OCI-M1 (cell line): ENCODE measurements around the gene ACACA.

Experiments used
- DNase-seq: peaks from one replicate; lab custom pipeline; 2025; lab: John Stamatoyannopoulos, UW

Gene ACACA

DNA sequence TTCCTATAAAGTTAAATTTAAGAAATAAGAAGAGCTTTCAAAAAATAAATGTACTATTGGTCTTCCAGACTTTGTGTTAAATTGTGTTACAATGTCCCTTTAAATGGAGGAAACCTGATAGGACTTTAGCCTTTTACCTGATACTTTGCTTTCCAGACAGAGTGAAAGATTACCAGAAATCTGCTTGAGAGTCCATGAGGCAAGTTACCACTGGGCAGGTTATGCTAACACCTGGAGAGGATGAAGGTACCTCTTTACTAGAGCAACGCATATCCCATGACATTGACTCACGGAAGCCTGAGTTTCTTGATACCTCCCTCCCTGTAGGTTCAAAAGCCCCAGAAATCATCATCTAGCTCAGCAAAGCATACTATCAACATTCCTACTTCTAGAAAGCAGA lies 174.7 kb downstream of the ACACA start:
- DNase-seq: no peak

DNA sequence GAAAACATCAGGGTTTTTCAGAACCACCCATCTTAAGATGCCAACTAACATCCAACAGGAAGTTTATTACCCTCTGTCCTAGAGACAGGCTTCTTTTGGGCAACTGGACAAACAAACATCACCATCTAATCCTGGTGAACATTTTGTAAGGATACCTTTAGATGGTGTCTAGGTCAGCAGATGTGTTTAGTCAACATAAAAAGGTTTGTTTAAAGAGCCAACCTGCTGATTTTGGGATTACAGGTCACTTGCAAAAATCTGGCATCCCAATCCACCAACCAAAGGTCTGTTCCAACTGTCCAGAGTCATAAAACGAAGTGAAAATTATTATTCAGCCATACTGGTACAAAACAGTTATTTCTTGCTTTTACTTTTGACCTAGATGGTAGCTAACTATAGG lies 176.0 kb downstream of the ACACA start:
- no peak for DNase-seq

DNA sequence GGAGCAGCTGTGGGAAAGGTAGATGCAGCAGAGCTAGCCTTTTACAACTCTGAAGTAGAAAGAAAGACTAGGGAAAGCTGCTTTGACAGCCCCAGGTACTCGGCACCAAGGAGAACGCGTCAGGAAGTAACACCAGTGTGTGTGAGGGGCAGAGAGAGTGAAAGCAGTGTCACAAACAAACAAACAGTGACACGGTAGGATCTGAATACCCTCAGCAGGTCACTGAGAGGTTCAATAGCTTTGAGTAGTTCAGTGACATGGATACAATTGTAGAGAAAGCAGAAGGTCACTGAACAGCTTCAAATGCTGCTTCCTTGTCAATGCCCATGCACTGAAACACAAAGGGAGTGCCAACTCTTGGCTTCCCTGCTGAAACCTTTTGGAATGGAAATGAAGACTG lies 181.2 kb downstream of the ACACA start:
- no peak for DNase-seq

DNA sequence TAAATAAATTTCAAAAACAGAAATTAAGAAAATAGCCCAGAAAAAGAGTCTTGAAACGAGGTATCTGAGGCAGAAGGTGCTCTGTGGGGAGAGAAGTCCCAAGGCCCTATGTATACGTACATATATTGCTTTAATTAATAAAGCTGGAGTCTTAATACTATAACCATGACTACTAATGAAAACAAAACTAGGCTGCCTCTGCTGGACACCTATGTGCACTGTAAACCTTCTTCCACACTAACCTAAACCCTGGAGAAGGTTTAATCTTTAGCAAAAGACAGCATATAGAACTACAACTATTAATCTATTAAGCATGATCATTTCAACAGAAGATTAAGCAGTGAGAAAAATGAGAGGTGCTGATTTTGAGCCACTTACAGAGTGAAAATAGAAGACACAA lies 184.8 kb downstream of the ACACA start:
- no peak for DNase-seq

DNA sequence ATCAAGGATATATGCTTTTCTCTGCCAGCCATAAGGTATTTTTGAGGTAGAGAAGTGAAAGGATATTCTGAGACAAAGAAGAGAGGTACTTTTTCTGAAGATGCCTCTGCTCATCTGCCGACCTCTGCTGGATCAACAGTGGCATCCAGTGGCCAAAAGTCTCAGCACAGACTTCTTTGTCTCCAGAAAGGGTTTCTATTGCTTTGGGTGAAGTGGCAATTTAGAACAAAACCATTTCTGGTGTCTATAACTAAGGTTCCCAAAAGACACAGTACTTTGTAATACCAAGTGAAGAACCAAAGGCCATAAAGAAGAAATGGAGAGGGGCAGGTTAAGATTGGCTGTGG lies 186.1 kb downstream of the ACACA start:
- peak; percentile 47 for DNase-seq

DNA sequence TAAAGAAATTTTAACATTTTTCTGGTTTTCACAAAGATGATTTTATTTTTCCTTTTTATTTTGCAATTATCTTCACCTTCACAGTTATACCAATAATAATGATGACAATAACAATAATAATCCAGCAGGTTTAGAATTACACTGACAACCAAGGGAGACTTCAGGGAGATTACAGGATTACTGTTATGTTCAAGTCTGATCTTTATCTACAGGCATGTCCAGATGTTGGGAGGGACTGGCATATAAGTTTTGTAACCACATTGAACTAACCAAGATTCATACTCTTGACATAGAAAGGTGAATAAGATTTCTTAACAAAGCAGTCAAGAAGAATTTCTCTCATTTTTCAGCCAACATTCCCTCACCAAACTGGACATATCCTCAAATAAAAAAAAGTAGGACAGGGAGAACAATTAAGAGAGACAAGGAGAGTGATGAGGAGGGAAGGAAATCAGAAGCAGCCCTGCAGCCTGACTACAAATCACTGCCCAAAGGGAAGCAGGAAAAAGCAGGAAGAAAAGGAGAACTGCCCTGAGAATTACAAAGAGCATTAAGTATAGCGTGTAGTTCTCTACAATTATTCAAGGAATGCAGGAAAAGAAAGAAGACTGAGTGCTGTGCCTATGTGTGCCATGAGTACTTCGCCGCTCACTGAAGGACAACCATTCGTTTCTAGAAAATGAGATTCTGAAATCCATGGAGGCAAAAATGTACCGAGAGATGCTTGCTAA lies 186.6 kb downstream of the ACACA start:
- DNase-seq: no peak

DNA sequence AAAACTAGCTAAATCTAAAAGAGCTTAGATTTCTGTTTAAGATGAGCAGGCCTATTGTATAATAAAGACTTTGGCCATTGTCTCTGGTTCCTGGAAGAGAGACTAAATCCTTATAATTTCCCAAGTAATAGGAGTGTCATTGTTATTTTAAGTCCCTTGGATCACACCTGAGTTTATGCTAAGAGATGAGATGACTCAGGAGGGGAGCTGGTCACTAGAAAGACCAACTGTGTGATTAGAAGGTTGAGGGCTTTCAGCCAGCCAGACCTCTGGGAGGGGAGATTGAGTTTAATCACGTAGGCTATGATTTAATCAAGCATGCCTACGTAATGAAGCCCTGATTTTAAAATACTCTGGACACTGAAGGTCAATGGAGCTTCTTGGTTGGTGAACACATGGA lies 187.8 kb downstream of the ACACA start:
- no peak for DNase-seq

DNA sequence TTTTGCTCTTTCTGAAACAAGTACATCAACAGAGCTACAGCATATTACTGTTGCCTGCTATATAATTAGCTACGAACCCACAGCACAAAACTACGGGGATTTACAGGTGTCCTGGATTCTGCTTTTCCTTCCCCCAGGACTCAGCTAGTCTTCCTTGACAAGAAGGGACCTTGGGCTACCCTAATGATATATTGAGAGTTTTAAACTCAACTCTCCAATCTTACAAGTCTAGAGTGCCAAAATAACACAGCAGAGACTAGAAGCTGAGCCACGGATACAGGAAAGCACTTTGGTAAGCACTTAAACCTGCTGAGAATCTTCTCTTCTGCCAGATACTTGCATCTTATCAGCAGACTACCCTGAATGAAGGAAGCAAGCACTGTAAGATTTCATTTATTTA lies 192.2 kb downstream of the ACACA start:
- no peak for DNase-seq

DNA sequence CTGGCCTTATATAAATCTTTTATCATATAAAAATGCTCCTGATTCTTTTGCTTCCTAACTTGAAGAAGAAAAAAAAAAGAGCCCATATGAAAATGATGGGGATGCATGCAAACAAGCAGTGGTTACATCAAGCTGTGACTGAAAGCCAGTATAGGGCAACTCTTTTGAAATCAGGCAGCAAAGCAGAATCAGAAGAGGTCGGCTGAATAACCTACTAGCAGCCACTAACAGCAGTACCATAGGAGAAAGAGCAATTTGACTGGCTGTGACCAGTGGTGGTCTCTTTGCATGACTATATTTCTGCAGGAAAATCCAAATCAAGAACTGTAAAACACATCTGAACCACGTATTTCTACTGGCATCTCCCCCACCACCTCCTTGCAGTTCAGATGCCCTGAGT lies 192.7 kb downstream of the ACACA start:
- no peak for DNase-seq

DNA sequence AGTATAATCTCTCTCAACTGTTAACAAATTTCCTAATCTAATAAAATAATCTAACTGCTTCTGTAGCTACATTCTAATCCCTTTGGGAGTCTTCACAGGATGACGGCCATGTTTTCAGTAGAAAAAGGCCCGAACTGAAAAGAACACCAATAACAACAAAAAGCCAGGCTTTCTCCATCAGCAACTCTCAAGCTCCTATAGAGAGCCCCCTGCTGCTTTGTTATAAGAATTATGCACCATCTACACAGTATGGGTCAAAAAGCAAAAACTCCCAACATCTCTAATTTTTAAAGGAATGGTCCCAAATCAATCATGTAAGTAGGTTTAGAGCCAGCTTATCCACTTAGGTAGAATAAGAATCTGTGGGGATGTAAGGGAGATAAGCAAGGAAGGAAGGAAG lies 194.5 kb downstream of the ACACA start:
- peak; percentile 9 for DNase-seq

DNA sequence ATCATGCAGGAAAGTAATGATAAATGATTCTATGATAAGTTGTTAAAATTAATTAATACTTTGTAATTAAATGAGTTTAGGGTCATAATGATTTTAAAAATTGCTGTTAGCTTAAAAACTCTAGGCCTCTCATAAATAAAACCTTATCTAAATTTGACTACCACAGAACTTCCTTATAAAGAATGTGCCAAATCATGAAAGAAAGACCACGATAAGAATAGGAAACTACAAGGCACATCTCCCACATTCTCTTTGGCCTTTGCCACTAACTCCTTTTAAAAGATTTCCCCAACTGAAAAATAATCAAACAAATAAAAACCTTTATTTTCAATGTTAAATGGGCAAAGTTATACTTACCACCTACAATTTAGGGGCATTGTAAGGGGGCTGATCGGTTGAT lies 195.5 kb downstream of the ACACA start:
- peak; percentile 69 for DNase-seq

DNA sequence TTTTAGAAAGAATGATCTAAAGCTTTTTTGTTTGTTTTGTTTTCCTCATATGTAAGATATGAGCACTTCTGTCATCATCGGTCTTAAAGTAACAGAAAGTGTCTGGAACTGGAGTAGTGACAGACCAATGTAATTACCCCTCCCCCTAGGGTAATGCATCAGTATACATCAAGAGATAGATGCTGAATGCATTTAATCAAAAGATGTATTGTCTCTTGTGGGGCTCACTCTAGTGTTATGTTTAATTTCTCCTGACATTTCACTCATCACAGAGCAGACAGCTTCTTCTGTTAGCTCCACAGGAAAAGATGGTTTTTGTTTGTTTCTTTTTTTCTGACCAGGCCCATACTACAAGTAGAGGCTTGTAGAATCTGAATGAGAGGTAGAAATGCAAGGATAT lies 199.5 kb downstream of the ACACA start:
- DNase-seq: no peak

DNA sequence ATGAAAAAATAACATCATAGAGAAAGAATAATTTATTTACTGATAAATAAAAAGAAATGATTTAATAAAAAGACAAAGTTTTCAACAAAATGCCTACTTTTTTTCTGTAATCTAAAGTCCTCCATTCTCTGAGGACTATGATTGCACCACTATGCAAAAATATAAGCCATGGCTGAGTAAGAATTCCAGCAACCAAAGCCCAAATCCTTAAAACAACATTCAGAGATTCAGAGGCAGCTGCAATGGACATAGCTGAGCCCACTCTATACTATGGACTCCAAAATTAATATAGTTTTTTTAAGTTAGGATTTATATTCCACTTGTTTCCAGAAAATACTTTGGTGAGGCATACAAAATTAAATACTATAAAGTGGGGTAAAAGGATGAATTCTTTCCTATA lies 200.3 kb downstream of the ACACA start:
- DNase-seq: no peak

DNA sequence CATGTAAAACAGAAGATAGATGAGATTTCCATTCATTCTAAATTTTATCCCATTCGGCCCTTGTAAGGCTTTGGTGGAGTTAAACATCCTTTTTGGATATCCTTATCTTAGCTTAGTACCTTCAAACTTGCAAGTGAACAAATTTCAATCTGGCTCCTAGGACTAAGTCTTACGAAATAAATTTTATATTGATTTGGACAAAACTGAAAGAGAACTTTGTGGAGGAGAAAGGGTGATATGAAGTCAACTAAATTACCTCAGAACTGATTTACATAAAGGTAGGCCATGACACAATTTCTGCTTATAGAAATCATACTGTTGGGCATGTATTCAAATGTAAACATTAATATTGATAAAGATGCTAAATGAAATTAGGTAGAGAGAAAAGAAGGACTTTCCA lies 206.1 kb downstream of the ACACA start:
- no peak for DNase-seq

DNA sequence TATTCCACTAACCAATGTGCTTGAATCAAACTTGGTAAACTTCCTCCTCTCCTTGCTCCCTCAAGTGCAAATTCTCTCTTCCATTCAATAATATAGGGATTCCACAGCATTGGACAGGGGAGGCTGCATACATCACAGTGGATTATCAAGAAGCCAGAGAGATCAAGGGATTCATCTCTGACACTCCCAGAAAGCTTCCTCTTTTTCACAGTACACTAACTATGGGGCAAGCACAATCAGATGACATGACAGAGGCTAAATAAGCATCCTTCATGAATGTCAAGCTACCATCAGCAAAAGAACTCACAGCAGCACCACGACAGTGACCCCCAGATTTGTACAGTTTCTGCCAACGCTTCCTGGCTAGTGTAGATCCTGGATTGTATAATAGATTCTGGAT lies 209.3 kb downstream of the ACACA start:
- DNase-seq: peak; percentile 45

DNA sequence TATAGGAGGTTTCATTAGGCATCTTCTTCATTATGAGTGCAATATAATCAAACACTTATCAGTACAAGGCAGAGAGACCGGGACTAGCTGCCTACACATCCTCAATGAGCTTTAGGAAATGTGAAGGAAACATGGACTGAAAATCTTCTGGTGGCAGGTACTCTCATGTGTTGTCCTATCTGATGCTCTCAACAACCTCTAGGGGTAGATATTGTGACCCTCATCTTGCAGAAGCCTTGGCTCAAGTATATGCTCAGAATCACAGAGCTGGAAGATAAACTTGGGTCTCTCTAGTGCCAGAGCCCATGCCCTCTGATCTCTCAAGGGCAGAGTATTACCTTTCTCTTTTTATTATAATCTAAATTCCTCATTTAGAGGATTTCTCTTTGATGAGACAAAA lies 212.4 kb downstream of the ACACA start:
- DNase-seq: peak; percentile 9

DNA sequence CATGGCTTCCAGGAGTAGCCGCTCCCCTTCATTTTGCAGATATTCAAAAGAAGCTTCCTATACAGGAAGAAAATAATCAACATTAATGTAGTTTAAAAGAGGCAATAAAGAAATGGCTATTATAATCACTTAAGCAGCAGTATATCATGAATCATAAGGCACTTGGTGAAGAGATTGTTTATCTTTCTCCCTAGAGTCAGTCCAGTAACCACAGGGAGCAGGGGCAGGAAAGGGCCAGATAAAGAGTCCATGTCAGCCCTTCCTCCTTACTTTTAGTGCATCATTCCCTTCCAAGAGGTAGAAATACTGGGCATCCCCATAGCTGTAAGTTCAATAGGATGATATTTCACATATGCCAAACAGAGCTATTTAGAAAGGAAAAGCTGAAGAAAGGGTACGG lies 215.4 kb downstream of the ACACA start:
- DNase-seq: no peak

DNA sequence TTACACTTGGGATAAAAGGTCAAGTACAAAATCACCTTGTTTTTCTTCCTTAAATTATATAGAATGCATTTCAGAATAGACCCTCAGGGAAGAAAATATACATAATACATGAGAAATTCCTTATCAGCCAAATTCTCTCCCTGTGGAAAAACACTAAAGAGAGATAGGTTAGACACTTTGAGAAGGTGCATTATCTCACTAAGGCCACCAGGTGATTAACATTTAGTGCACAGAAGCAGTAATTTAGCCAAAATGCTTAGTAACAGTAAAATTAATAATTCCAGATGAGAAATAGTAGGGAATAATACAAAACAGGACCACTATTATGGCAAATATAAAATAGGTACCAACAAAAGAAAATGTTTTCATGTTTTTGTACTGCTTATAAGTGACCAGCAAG lies 216.1 kb downstream of the ACACA start:
- DNase-seq: no peak

DNA sequence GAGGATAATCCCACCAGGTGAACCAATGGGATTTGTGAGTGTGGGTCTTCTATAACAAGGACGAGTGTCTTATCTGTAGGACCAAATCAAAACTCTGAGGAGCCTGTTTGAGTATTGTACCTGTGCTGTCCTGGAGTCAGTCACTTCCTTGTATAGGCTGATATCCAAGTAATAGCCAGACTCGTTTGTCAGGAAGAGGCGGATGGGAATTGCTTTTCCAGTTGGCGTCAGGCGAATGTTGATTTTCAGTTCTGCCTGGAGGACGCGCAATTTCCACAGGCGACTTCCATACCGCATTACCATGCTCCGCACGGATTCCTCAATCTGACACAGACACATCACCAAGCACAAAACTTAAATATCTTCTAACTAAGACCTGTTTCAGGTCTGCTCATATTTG lies 218.5 kb downstream of the ACACA start:
- DNase-seq: no peak

DNA sequence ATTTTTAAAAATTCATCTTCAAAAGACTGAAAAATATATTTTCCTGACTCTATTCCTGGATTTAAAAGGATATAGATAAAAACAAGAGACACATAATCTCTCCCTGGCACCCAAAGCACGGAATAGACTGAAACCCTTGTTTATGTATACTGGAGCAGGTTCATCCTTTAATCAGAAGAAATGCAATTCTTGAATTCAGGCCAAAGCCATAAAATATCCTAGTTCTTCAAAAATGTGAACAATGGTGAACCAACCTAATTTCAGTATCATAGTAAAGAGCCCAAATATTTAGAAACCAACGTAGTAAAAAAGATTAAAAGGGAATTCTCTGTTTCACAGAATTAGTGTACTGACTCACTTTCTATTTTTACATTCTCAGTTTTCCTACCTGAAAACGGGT lies 219.4 kb downstream of the ACACA start:
- DNase-seq: no peak

DNA sequence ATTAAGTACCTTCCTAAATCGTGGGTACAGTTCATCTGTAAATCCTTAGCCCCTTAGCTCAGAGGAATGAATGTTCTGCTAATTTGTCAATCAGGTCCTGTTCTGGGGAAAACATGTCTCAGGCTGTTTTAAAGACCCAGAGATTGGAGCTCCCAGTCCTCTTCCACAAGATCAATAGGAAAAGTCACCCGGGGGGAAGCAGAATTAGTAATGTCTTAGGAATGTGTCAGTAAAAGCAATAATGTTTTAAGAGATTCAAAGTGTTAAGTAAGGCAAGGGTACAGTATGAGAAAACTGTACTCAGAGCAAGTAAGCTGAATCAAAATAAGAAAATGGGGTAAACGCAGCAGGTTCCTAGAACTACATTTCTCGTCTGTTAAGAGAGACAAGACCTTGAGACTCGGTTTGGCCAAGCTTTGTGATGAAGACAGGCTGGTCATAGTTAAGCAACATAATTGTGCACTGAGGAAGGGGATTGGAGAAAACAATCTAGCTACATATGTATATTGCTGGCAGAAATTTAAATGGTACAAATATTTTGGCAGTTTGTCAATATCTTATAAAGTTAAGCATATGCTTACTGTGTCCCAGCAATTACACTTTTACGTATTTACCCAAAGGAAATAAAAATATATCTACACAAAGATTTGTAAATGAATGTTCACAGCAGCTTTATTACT lies 223.7 kb downstream of the ACACA start:
- DNase-seq: no peak

DNA sequence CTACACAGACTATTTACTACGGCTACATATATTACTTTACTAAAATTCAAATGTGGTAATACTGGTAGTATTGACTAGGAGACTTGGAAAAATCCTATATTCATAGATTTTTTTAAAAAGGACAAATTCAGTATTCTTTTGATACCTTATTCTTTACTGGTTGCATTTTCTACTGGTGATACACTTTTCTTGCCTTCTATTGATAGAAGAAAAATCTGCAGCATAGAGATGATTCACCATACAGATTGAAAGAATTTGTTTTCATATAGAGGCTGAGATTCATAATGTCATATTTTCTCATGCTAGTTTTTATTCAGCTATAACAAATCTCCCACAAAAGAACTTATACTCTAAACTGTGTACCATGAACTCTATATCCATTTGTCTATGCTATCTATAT lies 226.3 kb downstream of the ACACA start:
- DNase-seq: no peak

DNA sequence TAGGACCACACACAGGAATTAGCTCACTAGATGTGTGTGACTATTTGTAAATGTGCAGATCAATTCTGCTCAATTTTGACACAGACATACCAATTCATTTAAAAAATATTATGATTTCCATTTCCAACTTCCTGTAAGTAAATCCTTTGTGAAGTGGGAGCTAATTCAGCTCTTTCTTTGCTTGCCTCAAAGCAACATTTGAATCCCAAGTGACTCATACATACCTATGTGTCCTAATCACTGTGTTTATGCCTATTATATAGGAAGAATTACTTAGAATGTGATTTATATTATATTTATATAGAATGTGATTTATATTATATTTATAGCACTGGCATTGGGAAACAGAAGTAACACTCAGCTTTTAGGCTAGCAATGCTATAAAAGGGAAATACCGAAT lies 226.7 kb downstream of the ACACA start:
- DNase-seq: no peak

DNA sequence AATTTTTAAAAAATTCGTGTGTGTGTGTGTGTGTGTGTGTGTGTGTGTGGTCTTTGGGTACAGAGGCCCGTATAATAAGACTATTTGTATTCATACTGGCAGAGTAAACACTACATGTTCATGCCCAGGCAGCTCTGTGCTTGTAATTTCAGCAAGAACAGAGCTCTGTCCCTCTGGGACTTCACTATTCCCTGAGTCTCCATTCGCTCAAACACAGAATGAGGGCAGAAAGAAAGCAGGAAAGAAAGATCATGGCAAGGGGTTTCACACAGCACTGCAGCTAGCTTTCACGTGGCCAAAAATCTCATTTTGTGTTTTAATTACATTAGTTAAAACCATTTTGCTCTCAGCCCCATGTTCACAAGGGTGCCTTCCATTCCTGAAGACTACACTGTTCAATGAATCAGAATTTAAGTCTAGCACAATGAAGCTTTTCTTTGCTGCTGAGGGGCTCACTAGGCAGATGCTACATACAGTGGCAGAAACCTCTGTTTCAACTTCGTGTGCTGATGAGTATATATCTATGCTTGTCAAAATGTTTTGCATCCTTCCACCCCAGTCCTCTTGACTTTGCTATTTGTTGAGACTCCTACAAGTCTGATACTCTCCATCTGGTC lies 229.3 kb downstream of the ACACA start:
- DNase-seq: no peak
